ENCODE results near the gene TFEC. TPM values are rescaled to one million over a fixed set of nuclear protein-coding genes. Genes with fewer than 3 reads are reported as not detected.

TFEC gene
- total RNA-seq, 1 donor from 2014 or later: 4.7 TPM

GRCh38 chr7:115995701-115996100, 34.9 kb downstream of the TFEC start:
- H3K27me3 ChIP-seq: no peaks in the 10 kb centered on the region
- DNase-seq (ENCODE audit: extremely low spot score in 2 of 2): no peak
- no peak for TF ChIP-seq POLR2AphosphoS5 (IDR thresholded peaks at IDR 0.05; ENCODE audit: insufficient read depth in 1 of 2, low read depth in 1 of 2)
- no peak for TF ChIP-seq POLR2A (IDR thresholded peaks at IDR 0.05)
- no peak for TF ChIP-seq CTCF (IDR thresholded peaks at IDR 0.05)

GRCh38 chr7:115988401-115988800, 42.2 kb downstream of the TFEC start:
- no peak for DNase-seq (ENCODE audit: extremely low spot score in 2 of 2)
- H3K27me3 ChIP-seq: no peaks in the 10 kb centered on the region
- H3K27ac ChIP-seq: no peak overlapping the region

More at GRCh38 chr7:115995701-115996100, 34.9 kb downstream of the TFEC start:
- Histone ChIP-seq H3K27ac (no peak overlapping the region), H3K4me1 (no peaks in the 10 kb centered on the region), H3K4me3 (no peak overlapping the region), H3K36me3 (no peaks in the 10 kb centered on the region), H3K9me3 (no peaks in the 10 kb centered on the region)
- intact Hi-C loops (cut with DNase I): no loop called here

GRCh38 chr7:115987486-115987885, 43.1 kb downstream of the TFEC start:
- no peaks in the 10 kb centered on the region for H3K9me3 ChIP-seq
- no peak for DNase-seq (ENCODE audit: extremely low spot score in 2 of 2)
- TF ChIP-seq POLR2A (IDR thresholded peaks at IDR 0.05): no peak
- no peaks in the 10 kb centered on the region for H3K36me3 ChIP-seq
- no peaks in the 10 kb centered on the region for H3K4me1 ChIP-seq
- no peaks in the 10 kb centered on the region for H3K27me3 ChIP-seq
- H3K4me3 ChIP-seq: no peak overlapping the region
- no peak overlapping the region for H3K27ac ChIP-seq
- intact Hi-C loops (cut with DNase I): no loop called here

More at GRCh38 chr7:115988401-115988800, 42.2 kb downstream of the TFEC start:
- Histone ChIP-seq H3K4me3 (no peak overlapping the region), H3K9me3 (no peaks in the 10 kb centered on the region), H3K36me3 (no peaks in the 10 kb centered on the region), H3K4me1 (no peaks in the 10 kb centered on the region)
- intact Hi-C loops (cut with DNase I): no loop called here
- TF ChIP-seq POLR2AphosphoS5 (IDR thresholded peaks at IDR 0.05; ENCODE audit: insufficient read depth in 1 of 2, low read depth in 1 of 2): no peak
- no peak for TF ChIP-seq POLR2A (IDR thresholded peaks at IDR 0.05)
- TF ChIP-seq CTCF (IDR thresholded peaks at IDR 0.05): no peak

DNA sequence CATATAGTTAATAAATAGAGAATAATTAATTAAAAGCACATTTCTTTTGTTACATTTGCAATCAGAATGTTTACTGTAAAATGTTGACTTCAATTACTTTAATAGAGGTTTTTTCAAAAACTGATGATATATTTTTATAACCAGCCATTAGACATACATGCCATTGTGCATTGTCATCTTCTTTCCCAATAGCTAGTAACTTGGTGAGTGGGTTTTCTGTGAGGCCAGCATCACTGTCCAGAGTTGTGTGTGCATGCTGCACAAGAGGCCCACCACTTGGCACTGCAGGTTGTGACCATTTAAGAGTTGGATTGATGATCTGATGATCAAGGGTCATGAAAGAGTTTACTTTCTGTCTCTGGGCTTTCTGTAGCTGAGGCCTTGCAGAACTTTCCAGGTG, 46.5 kb downstream of the TFEC start:
- Histone ChIP-seq H3K4me3 (no peak overlapping the region), H3K9me3 (no peaks in the 10 kb centered on the region), H3K27ac (no peak overlapping the region), H3K27me3 (no peaks in the 10 kb centered on the region), H3K36me3 (no peaks in the 10 kb centered on the region), H3K4me1 (no peaks in the 10 kb centered on the region)
- DNase-seq (ENCODE audit: extremely low spot score in 2 of 2): no peak
- intact Hi-C loops (cut with DNase I): no loop called here
- TF ChIP-seq POLR2A (IDR thresholded peaks at IDR 0.05) (no peak), CTCF (IDR thresholded peaks at IDR 0.05) (no peak), POLR2AphosphoS5 (IDR thresholded peaks at IDR 0.05; ENCODE audit: insufficient read depth in 1 of 2, low read depth in 1 of 2) (no peak)

DNA sequence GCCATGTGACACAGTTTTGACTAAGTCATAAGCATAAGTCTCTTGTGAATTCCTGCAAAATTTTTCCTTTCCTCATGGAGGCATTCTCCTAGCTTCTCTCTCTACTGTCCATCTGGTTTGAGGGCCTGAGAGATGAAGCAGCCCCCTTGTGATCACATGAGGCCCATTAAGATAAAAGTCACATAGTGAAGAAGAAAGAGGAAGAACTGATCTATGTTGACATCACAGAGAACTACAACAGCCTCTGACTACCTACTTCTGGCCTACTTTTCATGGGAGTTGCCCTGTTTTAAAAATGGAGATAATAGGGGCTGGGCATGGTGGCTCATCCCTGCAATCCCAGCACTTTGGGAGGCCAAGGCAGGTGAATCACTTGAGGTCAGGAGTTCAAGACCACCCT, 50.4 kb downstream of the TFEC start:
- no peak overlapping the region for H3K27ac ChIP-seq
- no peaks in the 10 kb centered on the region for H3K9me3 ChIP-seq
- no peak for TF ChIP-seq POLR2A (IDR thresholded peaks at IDR 0.05)
- TF ChIP-seq POLR2AphosphoS5 (IDR thresholded peaks at IDR 0.05; ENCODE audit: insufficient read depth in 1 of 2, low read depth in 1 of 2): no peak
- TF ChIP-seq CTCF (IDR thresholded peaks at IDR 0.05): no peak
- DNase-seq (ENCODE audit: extremely low spot score in 2 of 2): no peak
- H3K4me1 ChIP-seq: no peaks in the 10 kb centered on the region
- intact Hi-C loops (cut with DNase I): no loop called here
- H3K27me3 ChIP-seq: no peaks in the 10 kb centered on the region
- H3K4me3 ChIP-seq: no peak overlapping the region
- H3K36me3 ChIP-seq: no peaks in the 10 kb centered on the region

DNA sequence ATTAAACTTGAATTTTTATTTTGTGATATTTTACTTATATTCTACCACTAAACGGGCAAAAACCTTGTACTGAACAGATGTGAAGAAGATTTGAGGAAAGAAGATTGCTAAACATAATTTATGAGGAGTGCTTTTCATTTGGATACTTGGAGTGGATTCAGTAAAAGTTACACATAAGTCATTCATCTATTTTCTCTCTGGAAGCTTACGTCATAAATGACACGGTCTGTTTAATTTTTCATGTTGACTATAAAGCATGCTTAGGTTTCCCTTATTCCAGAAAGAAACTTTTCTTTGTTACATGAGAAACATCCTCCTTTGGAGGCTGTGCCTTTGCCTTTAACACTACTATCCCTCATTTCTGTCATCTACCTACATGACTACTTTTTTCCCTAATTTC, 53.9 kb downstream of the TFEC start:
- Histone ChIP-seq H3K27me3 (no peaks in the 10 kb centered on the region), H3K36me3 (no peaks in the 10 kb centered on the region), H3K27ac (no peak overlapping the region), H3K9me3 (no peaks in the 10 kb centered on the region), H3K4me1 (no peaks in the 10 kb centered on the region), H3K4me3 (no peak overlapping the region)
- intact Hi-C loops (cut with DNase I): no loop called here
- TF ChIP-seq POLR2A (IDR thresholded peaks at IDR 0.05): no peak
- TF ChIP-seq POLR2AphosphoS5 (IDR thresholded peaks at IDR 0.05; ENCODE audit: insufficient read depth in 1 of 2, low read depth in 1 of 2): no peak
- no peak for DNase-seq (ENCODE audit: extremely low spot score in 2 of 2)

Measured in vagina (tissue), 2 donors.